GM12892 (cell line): ENCODE data around the gene TMEM81.

ENCODE experiments used
- DNase-seq: peaks from one replicate; pipeline ENCODE4 v3.0.0; 2011; ENCODE audit not compliant: insufficient read length
- FAIRE-seq: peaks from 2 replicates; lab custom pipeline; 2011; peaks lifted over from hg19 to GRCh38; lab: Jason Lieb, UNC
- POLR2A ChIP-seq: IDR thresholded peaks from 2 replicates; pipeline ENCODE4 v1.6.1; 2011; ENCODE audit warnings: low read depth, low read length, control low read depth
- POLR2AphosphoS5 ChIP-seq: IDR thresholded peaks from 2 replicates; pipeline ENCODE4 v1.6.1; 2011; ENCODE audit warnings: low read depth, low read length, control low read depth
- TAF1 ChIP-seq: IDR thresholded peaks from 2 replicates; pipeline ENCODE4 v1.6.1; 2011; ENCODE audit warnings: low read depth, mild to moderate bottlenecking, control low read depth, low read length, borderline replicate concordance

Gene TMEM81

GRCh38 chr1:205041998-205042910 is 42.0 kb downstream of the TMEM81 start:
- no peak for DNase-seq
- FAIRE-seq, result no peak
- no peak for TF ChIP-seq POLR2AphosphoS5
- TF ChIP-seq POLR2A, result no peak
- no peak for TF ChIP-seq TAF1

DNA sequence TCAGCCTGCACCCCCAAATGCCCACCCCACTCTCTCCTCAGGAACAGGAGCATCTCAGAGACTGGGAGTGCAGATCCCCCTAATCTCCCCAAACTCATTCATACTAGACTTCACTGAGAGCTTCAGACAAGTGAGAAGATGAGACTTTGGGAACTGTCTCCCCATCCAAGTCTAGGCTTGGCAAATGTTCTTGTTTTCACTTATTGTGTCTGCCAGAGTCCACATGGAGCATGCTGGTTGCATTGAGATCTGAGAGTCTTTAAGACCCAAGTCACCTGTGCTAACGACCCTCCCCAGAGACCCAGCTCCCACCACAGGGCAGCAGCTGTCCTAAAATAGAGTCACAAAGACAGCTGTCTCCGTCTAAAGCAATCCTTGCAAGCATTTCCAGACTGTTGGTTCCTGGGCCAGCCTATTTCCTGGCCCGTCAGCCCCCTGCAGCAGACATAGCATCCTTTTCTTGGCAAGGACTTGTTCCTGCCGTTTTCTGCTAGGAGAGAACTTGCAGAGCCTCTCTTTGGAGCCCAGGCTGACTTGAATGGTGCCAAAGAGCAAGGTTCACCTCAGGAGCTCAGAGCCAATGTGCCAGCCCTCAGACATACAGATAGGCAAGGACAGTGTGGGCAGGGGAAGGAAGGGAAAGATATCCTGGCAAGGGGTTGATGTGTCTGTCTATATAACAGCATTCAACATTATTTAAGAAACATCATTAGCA is 43.1 kb downstream of the TMEM81 start:
- TF ChIP-seq POLR2A (no peak), TAF1 (no peak), POLR2AphosphoS5 (no peak)
- FAIRE-seq (no peak), DNase-seq (no peak)

GRCh38 chr1:205038132-205038786 is 46.0 kb downstream of the TMEM81 start:
- DNase-seq (no peak), FAIRE-seq (no peak)
- TF ChIP-seq POLR2AphosphoS5 (no peak), TAF1 (no peak), POLR2A (no peak)

- TF ChIP-seq POLR2A (no peak), POLR2AphosphoS5 (no peak), TAF1 (no peak)
- no peak for DNase-seq
- FAIRE-seq, result no peak
Observed at GRCh38 chr1:205037539-205037938, 46.7 kb downstream of the TMEM81 start.
